ENCODE data around the gene AGAP1. TPM values are rescaled to one million over a fixed set of nuclear protein-coding genes. Genes with fewer than 3 reads are reported as not detected.

The AGAP1 gene
- polyA plus RNA-seq, 2 of the 4 experiments (the other 2 are of a cell fraction), result 20.2 to 21.9 TPM

GRCh38 chr2:235950473-235950809, 456.6 kb downstream of the AGAP1 start:
- Histone ChIP-seq H3K4me2 (no peak overlapping the region), H3K4me3 (no peak overlapping the region), H3K27ac (no peak overlapping the region), H3K9me3 (no peaks in the 10 kb centered on the region), H3K4me1 (no peaks in the 10 kb centered on the region)
- WGBS (ENCODE audit: missing lambda C conversion rate), result 89% methylated on average over 3 of the region's 3 CpGs
- ChIA-PET CTCF (interaction anchor here (1.1 kb wide), 1 partner anchor 171 kb away, joined by 3 read pairs; no protein-coding TSS in a partner anchor), POLR2A (no interaction called here)
- no peak for TF ChIP-seq HDAC2 (IDR thresholded peaks at IDR 0.05)
- TF ChIP-seq JUNB (IDR thresholded peaks at IDR 0.05), result no peak
- TF ChIP-seq EHF (CRISPR knock-in tag; IDR thresholded peaks at IDR 0.05), result no peak
- TF ChIP-seq HEYL (CRISPR knock-in tag; IDR thresholded peaks at IDR 0.05), result no peak
- TF ChIP-seq NR3C1 (IDR thresholded peaks at IDR 0.05), result no peak
- no peak for TF ChIP-seq ESRRA (IDR thresholded peaks at IDR 0.05; ENCODE audit: borderline replicate concordance, low read length)
- no peak for TF ChIP-seq ZFP36 (IDR thresholded peaks at IDR 0.05; ENCODE audit: borderline replicate concordance, partially characterized antibody)
- DNase-seq (ENCODE audit: low read depth in 1 of 2, low spot score in 1 of 2) (no peak), FAIRE-seq (no peak), ATAC-seq (no peak)

GRCh38 chr2:235951493-235951892, 457.6 kb downstream of the AGAP1 start:
- ChIA-PET CTCF (interaction anchor here (0.9 to 1.5 kb wide), 2 partner anchors 9 to 14 kb away, joined by 3 to 4 read pairs; no protein-coding TSS in a partner anchor), POLR2A (no interaction called here)
- H3K4me3 ChIP-seq, result no peak overlapping the region
- TF ChIP-seq EP300 (IDR thresholded peaks at IDR 0.05), result no peak
- no peak for FAIRE-seq
- H3K4me2 ChIP-seq, result no peak overlapping the region
- WGBS (ENCODE audit: missing lambda C conversion rate), result 88% methylated on average over 6 of the region's 6 CpGs
- no peaks in the 10 kb centered on the region for H3K9me3 ChIP-seq
- no peak for DNase-seq (ENCODE audit: low read depth in 1 of 2, low spot score in 1 of 2)
- H3K27ac ChIP-seq, result no peak overlapping the region
- no peaks in the 10 kb centered on the region for H3K4me1 ChIP-seq
- ATAC-seq, result no peak

GRCh38 chr2:235951982-235952381, 458.1 kb downstream of the AGAP1 start:
- no peaks in the 10 kb centered on the region for H3K4me1 ChIP-seq
- no peak overlapping the region for H3K4me3 ChIP-seq
- no peak for FAIRE-seq
- no peak overlapping the region for H3K4me2 ChIP-seq
- ChIA-PET CTCF (interaction anchor here (1.5 kb wide), 1 partner anchor 8 kb away, joined by 4 read pairs; no protein-coding TSS in a partner anchor), POLR2A (no interaction called here)
- H3K27ac ChIP-seq, result no peak overlapping the region
- no peak for TF ChIP-seq HEYL (CRISPR knock-in tag; IDR thresholded peaks at IDR 0.05)
- TF ChIP-seq CTCF (IDR thresholded peaks at IDR 0.05), result no peak
- no peak for TF ChIP-seq MAZ (IDR thresholded peaks at IDR 0.05; ENCODE audit: borderline replicate concordance, low read depth, low read length)
- TF ChIP-seq MYC (IDR thresholded peaks at IDR 0.05; ENCODE audit: borderline replicate concordance, low read length), result no peak
- TF ChIP-seq MAX (IDR thresholded peaks at IDR 0.05), result no peak
- no peak for TF ChIP-seq BCL3 (IDR thresholded peaks at IDR 0.05)
- TF ChIP-seq RFX5 (IDR thresholded peaks at IDR 0.05), result no peak
- no peak for TF ChIP-seq ZC3H11A (IDR thresholded peaks at IDR 0.05)
- TF ChIP-seq HES2 (IDR thresholded peaks at IDR 0.05), result no peak
- TF ChIP-seq GATA3 (IDR thresholded peaks at IDR 0.05; ENCODE audit: borderline replicate concordance), result no peak
- no peak for TF ChIP-seq FOXS1 (CRISPR knock-in tag; IDR thresholded peaks at IDR 0.05)
- TF ChIP-seq HOXB13 (CRISPR knock-in tag; IDR thresholded peaks at IDR 0.05; ENCODE audit: low read depth), result no peak
- no peak for TF ChIP-seq CEBPB (IDR thresholded peaks at IDR 0.05)
- TF ChIP-seq PHF8 (IDR thresholded peaks at IDR 0.05; ENCODE audit: borderline replicate concordance, low read depth), result no peak
- no peak for TF ChIP-seq EHF (CRISPR knock-in tag; IDR thresholded peaks at IDR 0.05)
- no peaks in the 10 kb centered on the region for H3K9me3 ChIP-seq
- no peak for ATAC-seq
- WGBS (ENCODE audit: missing lambda C conversion rate), result 45% methylated on average over 2 of the region's 2 CpGs
- DNase-seq (ENCODE audit: low read depth in 1 of 2, low spot score in 1 of 2), result no peak

Measured in A549 (cell line).